NCI-H82 treated with DMSO at 0.1 percent for 48 hours (cell line): ENCODE results near the gene LEP.

ENCODE experiments used
- DNase-seq: peaks from one replicate; lab custom pipeline; 2025; ENCODE audit not compliant: unreplicated experiment; lab: John Stamatoyannopoulos, UW

Gene LEP

DNA sequence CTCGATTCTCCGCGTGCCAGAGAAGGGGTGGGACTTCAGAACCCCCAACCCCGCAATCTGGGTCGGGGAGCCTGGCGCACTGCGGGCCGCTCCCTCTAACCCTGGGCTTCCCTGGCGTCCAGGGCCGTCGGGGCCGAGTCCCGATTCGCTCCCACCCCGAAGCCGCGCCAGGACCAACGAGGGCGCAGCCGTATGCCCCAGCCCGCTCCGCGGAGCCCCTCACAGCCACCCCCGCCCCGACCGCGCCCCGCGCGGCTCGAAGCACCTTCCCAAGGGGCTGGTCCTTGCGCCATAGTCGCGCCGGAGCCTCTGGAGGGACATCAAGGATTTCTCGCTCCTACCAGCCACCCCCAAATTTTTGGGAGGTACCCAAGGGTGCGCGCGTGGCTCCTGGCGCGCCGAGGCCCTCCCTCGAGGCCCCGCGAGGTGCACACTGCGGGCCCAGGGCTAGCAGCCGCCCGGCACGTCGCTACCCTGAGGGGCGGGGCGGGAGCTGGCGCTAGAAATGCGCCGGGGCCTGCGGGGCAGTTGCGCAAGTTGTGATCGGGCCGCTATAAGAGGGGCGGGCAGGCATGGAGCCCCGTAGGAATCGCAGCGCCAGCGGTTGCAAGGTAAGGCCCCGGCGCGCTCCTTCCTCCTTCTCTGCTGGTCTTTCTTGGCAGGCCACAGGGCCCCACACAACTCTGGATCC lies at the start of gene LEP:
TSS of gene LEP (plus strand) at position 583 of the 691 bp plus-strand sequence. CDS start 10,741 bp downstream, outside the sequence.
- no peak for DNase-seq

GRCh38 chr7:128192497-128193142 lies 48.5 kb upstream of the LEP start:
- no peak for DNase-seq

DNA sequence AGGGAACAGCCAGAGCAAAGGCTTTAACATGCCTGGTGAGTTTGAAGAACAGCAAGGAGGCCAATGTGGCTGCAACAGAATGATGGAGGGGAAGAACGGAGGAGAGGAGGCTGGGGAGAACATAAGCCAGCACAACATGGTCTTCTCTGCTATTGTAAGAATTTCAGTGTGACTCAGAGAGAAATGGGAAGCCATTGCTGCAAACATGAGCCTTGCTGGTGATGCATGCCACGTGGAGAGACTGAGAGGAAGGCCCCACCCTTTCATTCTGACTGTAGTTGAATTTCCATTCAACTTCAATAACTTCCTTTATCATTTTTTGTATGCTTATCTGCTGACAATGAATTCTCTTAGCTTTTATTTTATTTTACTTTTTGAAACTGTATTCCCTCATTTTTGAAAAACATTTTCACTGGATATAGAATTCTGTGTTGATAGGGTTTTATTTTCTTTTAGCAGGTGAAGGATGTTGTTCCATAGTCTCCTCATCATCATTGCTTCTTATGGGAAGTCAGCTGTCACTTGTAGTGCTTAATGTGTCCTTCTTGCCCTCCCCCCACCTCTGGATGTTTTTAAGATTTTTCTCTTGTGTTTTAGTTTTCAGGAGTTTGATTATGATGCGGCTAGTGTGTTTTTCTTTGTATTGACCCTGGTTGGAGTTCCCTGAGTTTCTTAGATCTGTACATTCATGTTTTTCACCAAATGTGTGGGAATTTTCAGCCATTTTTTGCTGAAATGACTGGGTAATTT lies 46.4 kb upstream of the LEP start:
- DNase-seq, result no peak

DNA sequence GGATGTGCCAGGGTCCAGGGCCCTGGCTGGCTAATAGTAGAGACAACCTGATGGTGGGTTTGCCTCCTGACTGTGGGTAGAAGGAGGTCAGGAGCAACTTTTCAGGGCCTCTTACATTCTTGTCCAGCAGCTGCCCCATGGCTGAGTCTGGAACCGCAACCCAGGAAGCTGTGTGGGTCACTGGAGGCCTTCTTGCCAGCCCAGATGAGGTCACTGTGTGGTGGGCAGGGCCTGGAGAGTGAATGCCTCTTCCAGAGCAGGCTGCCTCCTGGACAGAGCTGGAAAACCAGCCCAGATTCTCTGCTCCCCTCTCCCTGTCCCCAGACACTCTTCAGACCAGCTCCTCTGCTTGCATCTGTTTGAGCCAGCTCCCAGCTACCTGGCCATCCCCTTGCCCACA lies 43.5 kb upstream of the LEP start:
- DNase-seq, result no peak

- no peak for DNase-seq
These were observed 43.0 kb upstream of the LEP start for GRCh38 chr7:128197989-128198580.

GRCh38 chr7:128200376-128200775 lies 40.7 kb upstream of the LEP start:
- DNase-seq, result peak; percentile 61

DNA sequence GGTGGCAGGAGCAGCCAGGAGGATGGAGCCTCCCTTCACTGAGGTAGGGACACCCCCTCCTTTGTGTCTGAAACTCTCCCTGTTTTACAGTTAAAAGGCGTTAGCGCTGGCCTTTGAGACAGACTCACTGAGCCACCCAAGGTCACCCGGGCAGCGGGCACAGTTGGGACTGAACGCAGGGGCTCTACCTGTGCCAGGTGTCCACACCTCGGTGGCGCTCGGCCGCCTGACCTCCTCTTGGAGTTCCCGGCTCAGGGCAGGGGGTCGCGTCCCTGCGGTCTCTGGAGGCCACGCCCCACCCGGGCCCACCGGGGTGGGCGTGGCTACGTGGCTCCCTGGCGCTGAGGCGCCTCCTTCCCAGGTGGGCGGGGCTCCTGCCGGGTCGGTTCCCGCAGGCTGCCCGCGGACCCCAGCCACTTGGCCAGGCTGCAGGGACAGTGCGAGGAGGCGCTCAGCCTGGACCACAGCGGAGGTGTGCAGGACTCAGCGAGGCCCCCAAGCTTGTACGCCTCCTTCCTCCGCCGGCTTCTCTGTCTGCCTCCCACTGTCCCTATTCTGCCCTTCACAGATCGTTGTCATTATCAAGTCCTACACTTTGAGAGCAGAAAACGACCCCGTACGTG lies 39.9 kb upstream of the LEP start:
- DNase-seq, result no peak

DNA sequence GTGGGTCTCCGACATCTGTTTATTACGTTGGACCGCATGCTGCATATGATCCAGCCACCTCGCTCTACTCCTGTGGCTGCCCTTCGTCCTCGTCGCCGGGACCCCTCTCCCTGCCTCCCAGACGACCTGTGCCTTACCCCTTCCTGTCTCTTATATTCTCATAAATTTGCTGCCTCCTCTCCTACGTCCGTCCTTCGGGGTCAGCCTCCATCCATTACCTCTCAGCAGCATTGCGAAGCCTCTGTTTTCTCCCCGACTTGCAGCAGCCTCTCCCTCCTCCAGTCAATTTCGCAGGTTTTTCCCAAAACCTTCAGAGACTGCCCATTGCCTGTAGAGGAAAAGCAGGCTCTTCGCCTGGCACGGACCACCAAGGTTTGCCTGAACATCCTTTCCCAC lies 39.4 kb upstream of the LEP start:
- DNase-seq, result no peak

- peak; percentile 45 for DNase-seq
These were observed 38.7 kb upstream of the LEP start for GRCh38 chr7:128202287-128202957.

- no peak for DNase-seq
These were observed 38.0 kb upstream of the LEP start for GRCh38 chr7:128203047-128203491.

DNA sequence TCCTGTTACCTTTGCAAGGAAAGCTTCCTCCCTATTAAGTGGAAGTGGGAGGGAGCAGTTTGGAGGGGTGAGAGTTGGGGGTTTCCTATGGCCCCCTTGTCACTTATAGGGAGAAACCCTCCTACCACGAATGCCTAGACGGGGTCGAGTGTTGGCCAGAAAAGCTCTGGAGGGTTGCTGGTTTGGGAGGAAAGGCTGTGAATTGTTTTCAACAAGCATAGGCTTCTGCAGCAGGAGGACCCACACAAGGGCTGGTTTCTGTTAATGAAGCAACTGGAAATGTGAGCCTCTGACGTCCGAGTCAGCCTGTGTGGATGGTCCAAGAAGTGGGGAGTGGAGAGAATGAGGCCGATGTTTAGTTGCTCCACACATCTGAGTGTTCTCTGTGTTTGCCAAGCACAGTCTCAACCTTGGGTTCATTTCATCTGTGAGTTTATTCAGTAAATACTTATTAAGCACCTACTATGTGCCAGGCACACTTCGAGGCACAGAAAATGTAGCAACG lies 37.3 kb upstream of the LEP start:
- no peak for DNase-seq

DNA sequence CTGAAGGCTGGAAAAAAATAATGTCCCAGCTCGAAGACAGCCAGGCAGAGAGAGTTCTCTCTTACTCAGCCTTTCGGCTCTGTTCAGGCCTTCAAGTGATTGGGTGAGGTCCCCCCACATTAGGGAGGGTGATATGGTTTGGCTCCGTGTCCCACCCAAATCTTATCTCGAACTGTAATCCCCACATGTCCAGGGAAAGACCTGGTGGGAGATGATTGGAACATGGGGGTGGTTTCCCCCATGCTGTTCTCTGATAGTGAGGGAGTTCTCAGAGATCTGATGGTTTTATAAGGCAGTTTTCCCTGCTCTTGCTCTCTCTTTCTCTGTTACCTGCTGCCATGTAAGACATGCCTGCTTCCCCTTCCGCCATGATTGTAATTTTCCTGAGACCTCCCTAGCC lies 36.6 kb upstream of the LEP start:
- no peak for DNase-seq

GRCh38 chr7:128205068-128205467 lies 36.0 kb upstream of the LEP start:
- no peak for DNase-seq

GRCh38 chr7:128206017-128206746 lies 34.9 kb upstream of the LEP start:
- DNase-seq, result no peak

DNA sequence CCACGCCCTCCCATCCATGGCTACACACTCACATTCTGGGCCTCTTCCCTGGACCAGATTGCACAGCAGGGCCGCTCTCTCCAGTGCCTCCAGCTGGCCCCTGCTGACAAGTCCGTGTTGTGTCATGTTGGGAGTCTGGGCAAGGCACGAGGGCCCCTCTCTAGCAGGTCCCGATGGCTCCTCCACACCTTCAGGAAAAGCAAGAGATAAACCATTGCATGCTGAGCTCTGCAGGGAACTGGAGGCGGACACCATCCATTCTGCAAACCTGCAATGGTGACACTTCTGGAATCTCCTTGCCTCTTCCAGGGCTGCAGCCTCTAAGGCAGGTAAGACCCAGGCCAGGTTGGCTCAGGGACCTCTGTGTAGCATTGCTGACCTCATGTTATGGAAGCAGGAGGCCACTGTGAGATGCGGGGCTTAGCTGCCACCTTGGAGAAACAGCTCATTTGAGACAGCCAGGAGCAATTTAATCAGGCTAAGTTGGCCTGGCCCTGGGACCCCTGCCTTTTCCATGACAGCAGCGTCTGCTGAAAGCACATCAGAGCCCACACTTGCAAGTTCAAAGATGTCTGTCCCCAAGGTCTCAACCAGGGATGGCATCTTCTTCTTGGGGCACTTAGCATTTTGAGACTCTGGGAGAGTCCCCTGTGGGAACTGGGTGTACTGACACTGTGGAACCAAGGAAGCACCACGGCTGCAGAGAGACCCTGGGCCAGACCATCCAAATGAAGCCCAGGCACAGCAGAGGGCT lies 34.2 kb upstream of the LEP start:
- no peak for DNase-seq

DNA sequence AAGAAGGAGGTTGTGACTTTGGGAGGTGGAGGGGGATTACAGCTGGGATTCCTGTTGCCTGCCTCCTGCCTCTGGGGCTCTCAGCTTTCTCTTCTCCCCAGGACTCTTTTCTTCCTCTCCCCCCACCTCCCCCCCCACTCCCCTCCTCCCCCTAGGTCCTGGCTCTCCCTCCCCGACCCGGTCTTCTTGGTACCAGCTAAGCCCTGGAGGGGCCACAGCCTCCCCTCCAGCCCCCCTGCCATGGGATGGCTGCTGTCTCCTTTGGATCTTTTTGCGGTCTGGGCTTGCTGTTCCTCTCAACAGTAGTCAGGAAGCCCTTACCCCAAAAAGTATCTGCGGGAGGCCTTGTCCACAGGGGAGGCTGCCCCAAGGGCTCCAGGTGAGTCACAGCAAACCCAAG lies 33.5 kb upstream of the LEP start:
- DNase-seq, result no peak

- peak; percentile 32 for DNase-seq
These were observed 31.6 kb upstream of the LEP start for GRCh38 chr7:128209229-128210035.

- no peak for DNase-seq
These were observed 31.1 kb upstream of the LEP start for GRCh38 chr7:128210036-128210347.
